PC-9 (cell line): ENCODE data around the gene PCDHGA3. TPM values are rescaled to one million over a fixed set of nuclear protein-coding genes. Genes with fewer than 3 reads are reported as not detected.
"Not testable (repeated sequence)": the region's sequence is repeated elsewhere in the genome, so short reads cannot be mapped to it uniquely, and the experiment has no call there.

Source experiments
- BruUV-seq: library from RNA; stranded (reverse); fragments of 400-500 nt; replicated peaks from 2 replicates; lab custom pipeline; 2021; lab: Mats Ljungman, UMichigan
- CTCF ChIA-PET: fragments of 300-600 bp; sonication (Branson Sonifier 250); formaldehyde crosslinking; loops from one replicate; lab custom pipeline; 2022; ENCODE audit warnings: antibody characterized with exemption; lab: Charles Lee
- POLR2A ChIA-PET: fragments of 300-600 bp; sonication (Branson Sonifier 250); formaldehyde crosslinking; loops from one replicate; lab custom pipeline; 2022; ENCODE audit warnings: antibody characterized with exemption; ENCODE audit not compliant: unreplicated experiment; lab: Charles Lee
- DNase-seq, 2 experiments: peaks; one replicate each; pipeline versions ENCODE4 v3.0.0 to v3.0.0-alpha.2; 2015 to 2022; ENCODE audit warnings: mixed read lengths in 1 of 2
- H2AFZ ChIP-seq: fragments of 200-600 bp; sonication (generic); 2 replicates; pipeline ENCODE4 v1.8.1; 2017; ENCODE audit warnings: antibody characterized with exemption
- H3F3A ChIP-seq: fragments of 200-600 bp; sonication (generic); 2 replicates; pipeline ENCODE4 v1.8.1; 2017; ENCODE audit warnings: antibody characterized with exemption, mild to moderate bottlenecking, low read depth; ENCODE audit not compliant: insufficient read depth
- H3K27ac ChIP-seq: fragments of 200-600 bp; sonication (generic); 2 replicates; pipeline ENCODE4 v1.6.1; 2016; ENCODE audit warnings: mixed run types
- H3K27me3 ChIP-seq: fragments of 200-600 bp; sonication (generic); 2 replicates; pipeline ENCODE4 v1.6.1; 2016; ENCODE audit warnings: low read depth, mixed run types; ENCODE audit not compliant: insufficient read depth
- H3K36me3 ChIP-seq: fragments of 200-600 bp; sonication (generic); 2 replicates; pipeline ENCODE4 v1.6.1; 2016; ENCODE audit warnings: low read depth, mixed run types
- H3K4me1 ChIP-seq: fragments of 200-600 bp; sonication (generic); replicated peaks from 2 replicates; pipeline ENCODE4 v1.6.1; 2016; ENCODE audit warnings: mixed run types; ENCODE audit not compliant: insufficient read depth
- H3K4me2 ChIP-seq: fragments of 200-600 bp; sonication (generic); 2 replicates; pipeline ENCODE4 v1.6.1; 2017; ENCODE audit warnings: mixed run types
- H3K4me3 ChIP-seq: fragments of 200-600 bp; sonication (generic); 2 replicates; pipeline ENCODE4 v1.6.1; 2016; ENCODE audit warnings: mixed run types
- H3K79me2 ChIP-seq: fragments of 200-600 bp; sonication (generic); 2 replicates; pipeline ENCODE4 v1.6.1; 2017; ENCODE audit warnings: low read depth, mixed run types
- H3K9me2 ChIP-seq: fragments of 200-600 bp; sonication (generic); 2 replicates; pipeline ENCODE4 v1.8.1; 2017; ENCODE audit warnings: mild to moderate bottlenecking; ENCODE audit not compliant: insufficient read depth
- H3K9me3 ChIP-seq: fragments of 200-600 bp; sonication (generic); 2 replicates; pipeline ENCODE4 v1.8.1; 2016; ENCODE audit warnings: low read depth; ENCODE audit not compliant: insufficient read depth
- H4K20me1 ChIP-seq: fragments of 200-600 bp; sonication (generic); 2 replicates; pipeline ENCODE4 v1.8.1; 2017; ENCODE audit not compliant: insufficient read depth
- CTCF ChIP-seq: fragments of 200-600 bp; sonication (generic); conservative IDR thresholded peaks from 2 replicates; pipeline ENCODE4 v1.6.1; 2017; ENCODE audit warnings: mixed run types, antibody characterized with exemption, mild to moderate bottlenecking, moderate library complexity
- EZH2 ChIP-seq: fragments of 200-600 bp; sonication (generic); IDR thresholded peaks from 2 replicates; pipeline ENCODE4 v1.8.0; 2017; ENCODE audit warnings: antibody characterized with exemption, low read depth
- intact Hi-C: fragments of 100-400 bp; cut with micrococcal nuclease; formaldehyde crosslinking; loops from one replicate; pipeline ENCODE4 v1.10.0; 2022; ENCODE audit not compliant: unreplicated experiment
- total RNA-seq: library from RNA; stranded (reverse); gene quantifications from 2 replicates; pipeline ENCODE4 v1.2.3, GENCODE V29; 2021

The PCDHGA3 gene
- total RNA-seq, 1 experiment from 2014 or later = not detected

GRCh38 chr5:141371572-141372475 is 28.2 kb downstream of the PCDHGA3 start:
- intact Hi-C loops = no loop called here
- H2AFZ ChIP-seq = no peak overlapping the region
- no peaks in the 10 kb centered on the region for H3K4me1 ChIP-seq
- no peaks in the 10 kb centered on the region for H4K20me1 ChIP-seq
- TF ChIP-seq CTCF = no peak
- TF ChIP-seq EZH2 = no peak
- no peak for DNase-seq
- no peak overlapping the region for H3K27ac ChIP-seq
- H3K9me2 ChIP-seq = no peaks in the 10 kb centered on the region
- peaks cover 5% of the 10 kb centered on the region; the same call in 1 of the 2 replicates for H3K9me3 ChIP-seq
- BruUV-seq = no TSS peak
- no peak overlapping the region for H3K4me3 ChIP-seq
- H3K4me2 ChIP-seq = no peak overlapping the region
- CTCF ChIA-PET = interaction anchor here (0.9 kb wide), 1 partner anchor 277 kb away, joined by 3 read pairs; the partner anchor contains the start of gene PCDHB2
- H3K27me3 ChIP-seq = peaks cover 36% of the 10 kb centered on the region; the same call in 1 of the 2 replicates
- H3K79me2 ChIP-seq = no peaks in the 10 kb centered on the region
- POLR2A ChIA-PET = no interaction called here
- no peaks in the 10 kb centered on the region for H3F3A ChIP-seq
- no peaks in the 10 kb centered on the region for H3K36me3 ChIP-seq

GRCh38 chr5:141373673-141374317 is 30.2 kb downstream of the PCDHGA3 start, which contains the start of gene PCDHGA6:
Gene PCDHGA6 (plus strand): TSS chr5:141373891. CDS start chr5:141374084, 193 bp downstream.
- no peak for DNase-seq
- Histone ChIP-seq H3K36me3 (no peaks in the 10 kb centered on the region), H3K9me3 (no peaks in the 10 kb centered on the region; the same call in 1 of the 2 replicates), H3K27ac (no peak within 1 kb of the TSS), H3K4me2 (no peak within 1 kb of the TSS), H3K9me2 (no peaks in the 10 kb centered on the region), H3F3A (no peaks in the 10 kb centered on the region), H3K79me2 (no peaks in the 10 kb centered on the region), H3K4me3 (no peak within 1 kb of the TSS), H2AFZ (no peak within 1 kb of the TSS), H3K4me1 (no peaks in the 10 kb centered on the region), H3K27me3 (peaks cover 28% of the 10 kb centered on the region; the same call in 1 of the 2 replicates), H4K20me1 (no peaks in the 10 kb centered on the region)
- TF ChIP-seq CTCF (peak; percentile 46; the same call in 1 of the 2 replicates), EZH2 (no peak)
- ChIA-PET POLR2A (no interaction called here), CTCF (interaction anchor here (1.0 kb wide), 1 partner anchor 192 kb away, joined by 3 read pairs; no protein-coding TSS in a partner anchor)
- no TSS peak for BruUV-seq
- intact Hi-C loops = no loop called here

- H3F3A ChIP-seq = no peaks in the 10 kb centered on the region
- H3K9me2 ChIP-seq = no peaks in the 10 kb centered on the region
- intact Hi-C loops = no loop called here
- H3K79me2 ChIP-seq = no peaks in the 10 kb centered on the region
- H3K36me3 ChIP-seq = no peaks in the 10 kb centered on the region
- BruUV-seq = no TSS peak
- ChIA-PET CTCF (no interaction called here), POLR2A (no interaction called here)
- H3K27me3 ChIP-seq = peaks cover 24% of the 10 kb centered on the region; the same call in 1 of the 2 replicates
- no peak for DNase-seq
- no peak overlapping the region for H3K27ac ChIP-seq
- no peak overlapping the region for H2AFZ ChIP-seq
- H3K4me1 ChIP-seq = no peaks in the 10 kb centered on the region
- no peak overlapping the region for H3K4me3 ChIP-seq
- H4K20me1 ChIP-seq = no peaks in the 10 kb centered on the region
- no peak overlapping the region for H3K4me2 ChIP-seq
- no peaks in the 10 kb centered on the region; the same call in 1 of the 2 replicates for H3K9me3 ChIP-seq
- TF ChIP-seq EZH2 = no peak
- no peak for TF ChIP-seq CTCF
Measured at GRCh38 chr5:141374627-141375026, 31.0 kb downstream of the PCDHGA3 start.

DNA sequence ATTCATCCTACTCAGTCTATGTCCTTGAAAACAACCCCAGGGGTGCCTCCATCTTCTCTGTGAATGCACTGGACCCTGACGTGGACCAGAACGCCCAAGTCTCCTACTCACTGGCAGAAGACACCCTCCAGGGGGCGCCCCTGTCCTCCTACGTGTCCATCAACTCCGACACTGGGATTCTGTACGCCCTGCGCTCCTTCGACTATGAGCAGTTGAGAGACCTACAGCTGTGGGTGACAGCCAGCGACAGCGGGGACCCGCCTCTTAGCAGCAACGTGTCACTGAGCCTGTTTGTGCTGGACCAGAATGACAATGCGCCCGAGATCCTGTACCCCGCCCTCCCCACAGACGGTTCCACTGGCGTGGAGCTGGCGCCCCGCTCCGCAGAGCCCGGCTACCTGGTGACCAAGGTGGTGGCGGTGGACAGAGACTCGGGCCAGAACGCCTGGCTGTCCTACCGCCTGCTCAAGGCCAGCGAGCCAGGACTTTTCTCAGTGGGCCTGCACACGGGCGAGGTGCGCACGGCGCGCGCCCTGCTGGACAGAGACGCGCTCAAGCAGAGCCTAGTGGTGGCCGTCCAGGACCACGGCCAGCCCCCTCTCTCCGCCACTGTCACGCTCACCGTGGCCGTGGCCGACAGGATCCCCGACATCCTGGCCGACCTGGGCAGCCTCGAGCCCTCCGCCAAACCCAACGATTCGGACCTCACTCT is 32.0 kb downstream of the PCDHGA3 start:
- H3K4me1 ChIP-seq, H3K79me2 ChIP-seq, H3K36me3 ChIP-seq, H3K27ac ChIP-seq, BruUV-seq, H2AFZ ChIP-seq, POLR2A ChIA-PET, DNase-seq, H3K9me3 ChIP-seq, intact Hi-C loops, H4K20me1 ChIP-seq, H3K9me2 ChIP-seq, CTCF ChIA-PET, H3F3A ChIP-seq, H3K4me2 ChIP-seq, H3K4me3 ChIP-seq: not testable (repeated sequence)
- H3K27me3 ChIP-seq = peaks cover 20% of the 10 kb centered on the region; the same call in 1 of the 2 replicates
